Head of caudate nucleus (tissue), 42 donors: Measurements from ENCODE around the gene L3MBTL3.

Experiments
- DNase-seq, 42 donors: peaks; one replicate each; pipeline versions ENCODE4 v3.0.0 to v3.0.0-alpha.2; 2020 to 2021; ENCODE audit warnings: mixed read lengths in 7 of 42
- intact Hi-C: fragments of 100-400 bp; cut with DNase I; formaldehyde crosslinking; loops from one replicate; pipeline ENCODE4 v1.15.0; 2022

Gene L3MBTL3

DNA sequence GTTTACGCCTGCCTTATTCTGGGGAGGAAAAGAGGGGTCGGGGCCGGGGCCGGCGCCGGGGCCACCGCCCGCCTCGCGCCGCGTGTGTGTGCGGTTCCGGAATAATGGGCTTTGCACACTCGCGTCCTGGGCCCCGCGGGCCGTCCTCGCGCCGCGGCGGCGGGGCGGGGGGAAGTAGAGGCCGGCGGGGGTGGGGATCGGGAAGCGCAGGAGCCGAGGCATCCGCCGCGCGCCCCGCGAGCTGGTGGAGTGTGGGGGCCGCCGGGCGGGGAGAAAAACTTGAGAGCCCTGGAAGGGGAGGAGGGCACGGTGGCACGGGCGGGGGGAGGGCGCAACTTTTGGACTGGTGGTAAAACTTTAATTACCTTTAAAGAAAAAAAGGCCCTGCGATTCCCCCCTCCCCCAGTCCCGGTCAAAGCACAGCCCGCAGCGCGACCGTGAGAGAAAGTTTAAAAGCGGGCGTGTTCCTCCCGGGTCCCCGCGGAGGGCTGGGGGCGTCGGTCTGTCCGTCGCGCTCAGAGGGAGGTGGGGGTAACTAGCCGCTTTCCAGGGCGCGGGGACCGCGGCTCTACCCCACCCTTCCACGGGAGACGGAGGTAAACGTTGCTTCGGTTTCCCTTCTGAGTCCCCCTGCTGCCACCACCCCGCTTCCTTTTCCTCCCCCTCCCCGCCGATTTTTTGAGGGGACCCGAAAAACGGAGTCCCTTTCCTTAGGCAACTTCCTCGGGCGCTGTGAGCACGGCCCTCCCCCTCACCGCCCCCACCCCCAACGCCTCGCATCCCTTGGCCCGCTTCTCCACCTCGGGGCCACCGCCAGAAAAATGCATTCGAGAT lies 1.9 kb downstream of the L3MBTL3 start:
- intact Hi-C loops: loop anchor here (5.0 to 10.0 kb wide), 2 partner anchors 125 to 423 kb away; no protein-coding TSS in a partner anchor
- peak in 38 of 42 donors; percentile 7 to 63 (median 28) for DNase-seq

GRCh38 chr6:130020907-130021629 lies 2.7 kb downstream of the L3MBTL3 start:
- peak; percentile 46 to 93 (median 82) for DNase-seq
- intact Hi-C loops: loop anchor here (5.0 to 10.0 kb wide), 2 partner anchors 126 to 424 kb away; no protein-coding TSS in a partner anchor

DNA sequence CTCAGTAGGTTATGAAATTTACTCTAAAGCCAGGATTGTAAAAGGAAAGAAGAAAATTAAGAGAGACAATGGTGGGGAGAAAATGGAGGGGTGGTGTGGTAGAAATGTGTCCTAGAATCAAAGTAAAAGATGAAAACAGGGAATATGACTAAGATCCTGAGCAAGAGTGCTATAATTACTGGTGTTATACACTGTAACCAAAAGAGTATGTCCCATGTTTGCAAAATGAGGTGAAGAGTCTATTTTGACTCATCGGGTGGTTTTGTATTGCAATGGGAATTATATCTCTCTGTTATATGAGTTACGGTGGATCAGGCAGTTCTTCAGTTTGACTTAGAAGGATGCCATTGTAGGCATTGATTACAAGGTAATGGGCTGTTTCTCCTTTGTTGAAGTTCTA lies 8.5 kb downstream of the L3MBTL3 start:
- intact Hi-C loops: loop anchor here (10.0 kb wide), 1 partner anchor 132 kb away; no protein-coding TSS in a partner anchor

DNA sequence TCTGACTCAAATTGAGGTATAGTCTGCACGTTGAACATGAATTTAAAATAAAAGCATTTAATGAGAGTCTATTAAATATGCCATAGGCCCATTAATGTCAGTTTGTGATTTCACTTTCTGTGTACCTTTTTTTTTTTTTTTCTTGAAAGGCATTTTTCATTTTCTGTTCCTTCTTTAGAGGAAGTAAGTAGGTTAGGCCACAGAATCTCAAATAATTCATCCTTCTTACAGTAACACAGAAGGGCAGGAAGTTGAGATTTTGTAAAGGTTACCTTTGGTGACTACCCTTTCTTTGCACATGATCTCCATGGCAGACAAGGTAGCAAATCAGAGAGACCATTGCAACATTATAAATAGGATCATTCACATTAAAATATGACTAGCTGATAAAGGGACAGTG lies 9.6 kb downstream of the L3MBTL3 start:
- no peak for DNase-seq

More for the DNA sequence above, 8.5 kb downstream of the L3MBTL3 start:
- no peak for DNase-seq

GRCh38 chr6:130029163-130029562 lies 10.8 kb downstream of the L3MBTL3 start:
- intact Hi-C loops: loop anchor here (10.0 kb wide), 1 partner anchor 134 kb away; no protein-coding TSS in a partner anchor
- DNase-seq: no peak

More for the DNA sequence above, 9.6 kb downstream of the L3MBTL3 start:
- intact Hi-C loops: loop anchor here (10.0 kb wide), 1 partner anchor 133 kb away; no protein-coding TSS in a partner anchor

GRCh38 chr6:130032758-130033340 lies 14.5 kb downstream of the L3MBTL3 start:
- intact Hi-C loops: no loop called here
- DNase-seq: no peak

DNA sequence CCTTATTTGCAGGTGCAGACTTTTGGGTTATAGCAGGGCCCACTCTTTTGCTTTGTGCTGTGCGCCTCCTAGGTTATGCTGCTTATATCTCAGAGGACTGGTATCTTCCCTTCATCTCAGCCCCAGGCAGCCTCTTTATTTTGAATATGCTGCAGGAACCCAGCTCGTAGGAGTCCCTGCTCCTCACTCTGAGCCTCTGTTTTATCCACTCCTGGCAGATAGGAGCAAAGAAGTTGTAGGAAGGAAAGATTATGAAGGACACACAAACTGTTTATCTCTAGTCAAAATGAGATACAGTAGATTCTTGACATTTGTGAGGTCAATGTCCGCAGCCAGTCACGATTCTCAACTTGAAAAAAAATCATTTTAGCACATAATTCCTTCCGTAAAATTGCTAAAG lies 15.6 kb downstream of the L3MBTL3 start:
- DNase-seq: no peak
- intact Hi-C loops: no loop called here

GRCh38 chr6:130034378-130035146 lies 16.2 kb downstream of the L3MBTL3 start:
- intact Hi-C loops: no loop called here
- no peak for DNase-seq

DNA sequence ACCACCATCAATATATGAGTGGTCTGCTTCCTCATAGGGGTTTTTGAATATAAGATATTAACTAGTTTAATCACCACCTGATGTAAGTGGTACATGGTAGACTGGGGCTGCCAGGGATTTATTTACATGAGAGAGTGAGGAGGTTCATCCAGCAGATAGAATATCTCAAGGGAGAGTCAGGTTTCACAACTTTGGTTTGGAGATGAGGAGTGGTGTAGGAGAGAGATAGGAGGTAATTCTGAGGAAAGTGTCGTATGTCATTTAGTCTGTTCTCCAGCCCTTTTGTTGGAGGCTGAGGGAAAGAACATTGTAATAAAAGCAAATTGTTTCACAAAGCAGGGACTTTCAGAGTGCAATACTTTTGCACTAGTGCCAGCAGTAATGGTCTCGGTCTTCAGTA lies 16.8 kb downstream of the L3MBTL3 start:
- intact Hi-C loops: no loop called here
- no peak for DNase-seq

DNA sequence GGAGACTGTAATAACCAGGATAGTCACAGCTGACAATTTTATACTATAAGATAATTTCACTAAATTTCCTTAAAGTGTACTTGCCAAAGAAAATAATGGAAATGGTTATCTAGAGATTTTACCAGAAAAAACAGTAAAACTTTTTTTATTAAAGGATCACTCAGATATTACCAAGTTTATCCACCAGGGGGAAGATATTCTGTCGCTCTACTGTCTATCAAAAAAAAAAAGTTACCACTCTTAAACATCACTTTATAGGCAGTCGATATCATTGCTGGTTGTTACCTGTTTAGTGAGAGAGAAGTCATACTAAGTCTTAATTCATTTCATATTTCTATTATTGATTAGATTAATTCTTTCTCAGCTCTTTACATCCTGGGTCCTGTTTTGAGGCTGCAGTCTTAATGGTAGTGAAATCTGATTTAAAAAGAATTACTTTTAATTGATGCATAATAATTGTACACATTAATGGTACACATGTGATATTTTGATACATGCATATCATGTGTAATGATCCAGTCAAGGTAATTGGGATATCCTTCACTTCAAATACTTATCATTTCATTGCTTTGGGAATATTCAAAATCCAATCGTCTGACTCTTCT lies 18.9 kb downstream of the L3MBTL3 start:
- DNase-seq: no peak
- intact Hi-C loops: no loop called here

- DNase-seq: no peak
- intact Hi-C loops: no loop called here
These were observed 23.2 kb downstream of the L3MBTL3 start for GRCh38 chr6:130041594-130041993.

DNA sequence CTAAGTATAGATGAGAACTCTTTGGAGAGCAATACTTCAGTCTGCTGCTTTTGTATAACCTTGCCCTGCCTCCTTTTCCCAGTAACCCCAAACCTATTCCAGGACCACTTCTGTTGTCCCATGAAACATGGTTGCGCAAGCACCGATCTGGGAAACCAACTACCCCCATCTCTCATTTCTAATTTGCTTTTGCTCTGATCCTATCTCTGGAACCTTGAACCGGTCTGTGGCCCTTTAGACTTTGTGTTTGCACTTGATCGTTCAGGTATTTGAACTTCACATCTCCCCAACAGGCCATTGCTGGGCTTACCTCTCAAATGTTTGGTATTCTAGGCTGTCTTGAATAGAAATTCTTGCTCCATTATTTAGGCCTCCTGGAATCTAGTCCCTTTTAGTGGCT lies 25.0 kb downstream of the L3MBTL3 start:
- DNase-seq: no peak
- intact Hi-C loops: no loop called here

DNA sequence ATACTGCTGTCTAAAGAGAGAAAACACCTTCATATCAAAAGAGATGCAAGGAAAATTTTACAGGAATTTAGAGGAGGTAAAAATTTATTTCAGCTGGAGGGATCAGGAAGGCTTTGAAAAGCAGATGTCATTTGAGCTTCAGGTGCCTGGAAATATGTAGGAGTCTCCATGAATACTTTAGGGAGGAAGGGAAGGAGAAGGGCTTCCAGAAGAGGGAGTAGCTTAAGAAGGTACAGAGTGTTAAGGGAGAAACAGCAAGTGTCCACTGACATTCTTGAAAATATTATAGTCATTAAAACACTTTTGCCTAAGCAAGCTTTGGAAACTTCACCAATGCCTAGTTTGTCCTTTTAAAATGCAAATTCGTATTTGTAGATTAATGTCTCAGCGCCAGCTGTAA lies 27.2 kb downstream of the L3MBTL3 start:
- intact Hi-C loops: no loop called here

GRCh38 chr6:130046671-130047070 lies 28.3 kb downstream of the L3MBTL3 start:
- no peak for DNase-seq
- intact Hi-C loops: no loop called here

More for the DNA sequence above, 27.2 kb downstream of the L3MBTL3 start:
- DNase-seq: no peak

GRCh38 chr6:130047088-130047995 lies 29.0 kb downstream of the L3MBTL3 start:
- DNase-seq: no peak
- intact Hi-C loops: no loop called here

GRCh38 chr6:130050230-130050629 lies 31.8 kb downstream of the L3MBTL3 start:
- intact Hi-C loops: no loop called here
- DNase-seq: no peak

- no peak for DNase-seq
- intact Hi-C loops: no loop called here
These were observed 36.3 kb downstream of the L3MBTL3 start for GRCh38 chr6:130054725-130055124.
